CD4-positive, alpha-beta T cell treated with Interleukin-1 beta for 1 hour (primary cell): ENCODE measurements around the gene OR2S2.
"Not testable (repeated sequence)": the region's sequence is repeated elsewhere in the genome, so short reads cannot be mapped to it uniquely, and the experiment has no call there.

Source experiments
- DNase-seq, 2 donors: peaks; one replicate each; pipeline ENCODE4 v3.0.0-alpha.2; 2020 to 2022

The OR2S2 gene

GRCh38 chr9:35958104-35958837 lies at the start of gene OR2S2:
TSS of gene OR2S2 (minus strand) at chr9:35958154. CDS start at chr9:35958098, 56 bp downstream.
- DNase-seq: no peak

GRCh38 chr9:36007316-36007708 lies 49.4 kb upstream of the OR2S2 start:
- DNase-seq: no peak

GRCh38 chr9:36006549-36007315 lies 48.8 kb upstream of the OR2S2 start:
- DNase-seq: no peak

- DNase-seq: no peak
Observed at GRCh38 chr9:36005891-36006290, 47.9 kb upstream of the OR2S2 start.

GRCh38 chr9:35998333-35998732 lies 40.4 kb upstream of the OR2S2 start:
- DNase-seq: no peak

GRCh38 chr9:35997016-35997415 lies 39.1 kb upstream of the OR2S2 start:
- DNase-seq: not testable (repeated sequence)

- no peak for DNase-seq
Observed at GRCh38 chr9:35996358-35996970, 38.5 kb upstream of the OR2S2 start.

GRCh38 chr9:35994959-35995358 lies 37.0 kb upstream of the OR2S2 start:
- DNase-seq: no peak

GRCh38 chr9:35993976-35994720 lies 36.2 kb upstream of the OR2S2 start:
- DNase-seq: no peak

GRCh38 chr9:35993136-35993535 lies 35.2 kb upstream of the OR2S2 start:
- DNase-seq: not testable (repeated sequence)

- DNase-seq: no peak
Observed at GRCh38 chr9:35990155-35990554, 32.2 kb upstream of the OR2S2 start.

- DNase-seq: no peak
Observed at GRCh38 chr9:35984021-35984420, 26.1 kb upstream of the OR2S2 start.

GRCh38 chr9:35981699-35982098 lies 23.7 kb upstream of the OR2S2 start:
- no peak for DNase-seq

- no peak for DNase-seq
Observed at GRCh38 chr9:35980289-35981011, 22.5 kb upstream of the OR2S2 start.

- DNase-seq: no peak
Observed at GRCh38 chr9:35978792-35979191, 20.8 kb upstream of the OR2S2 start.

GRCh38 chr9:35976726-35977125 lies 18.8 kb upstream of the OR2S2 start:
- no peak for DNase-seq

GRCh38 chr9:35974800-35975199 lies 16.8 kb upstream of the OR2S2 start:
- no peak for DNase-seq

GRCh38 chr9:35972093-35972492 lies 14.1 kb upstream of the OR2S2 start:
- DNase-seq: peak; percentile 10 to 25

GRCh38 chr9:35967042-35967441 lies 9.1 kb upstream of the OR2S2 start:
- DNase-seq: no peak

GRCh38 chr9:35966433-35966832 lies 8.5 kb upstream of the OR2S2 start:
- DNase-seq: no peak

GRCh38 chr9:35965011-35965410 lies 7.1 kb upstream of the OR2S2 start:
- DNase-seq: no peak

- DNase-seq: no peak
Observed at GRCh38 chr9:35962126-35962906, 4.4 kb upstream of the OR2S2 start.
